GM12878 (cell line): Measurements from ENCODE around the gene SLC2A9. TPM values are rescaled to one million over a fixed set of nuclear protein-coding genes. Genes with fewer than 3 reads are reported as not detected.

Source experiments
- ATAC-seq: fragments of 200-7000 bp; cut with Tn5 transposase; 3 replicates; pipeline ENCODE4 v1.9.1; 2020; ENCODE audit warnings: mild to moderate bottlenecking, moderate library complexity
- BruUV-seq: library from RNA; stranded (reverse); fragments of 400-500 nt; replicated peaks from 2 replicates; lab custom pipeline; 2021; lab: Mats Ljungman, UMichigan
- CTCF ChIA-PET: fragments of 300-600 bp; sonication (Branson Sonifier 250); formaldehyde crosslinking; extraction: SDS; loops from one replicate; lab custom pipeline; 2021; ENCODE audit warnings: inconsistent platforms; lab: Yijun Ruan, JAX
- POLR2A ChIA-PET: fragments of 350-600 bp; formaldehyde crosslinking; extraction: SDS; loops from one replicate; lab custom pipeline; 2021; ENCODE audit warnings: inconsistent platforms; lab: Charles Lee
- RAD21 ChIA-PET: fragments of 300-600 bp; sonication (Branson Sonifier 250); formaldehyde crosslinking; loops from one replicate; lab custom pipeline; 2023; ENCODE audit warnings: antibody characterized with exemption; ENCODE audit not compliant: unreplicated experiment; lab: Charles Lee
- SMC1A ChIA-PET: fragments of 300-600 bp; sonication (Branson Sonifier 250); formaldehyde crosslinking; loops from one replicate; lab custom pipeline; 2023; ENCODE audit not compliant: unreplicated experiment, uncharacterized antibody; lab: Charles Lee
- DNase-seq: peaks from one replicate; pipeline ENCODE4 v3.0.0-alpha.2; 2011; ENCODE audit warnings: low read depth, low spot score
- FAIRE-seq: peaks from 3 replicates; lab custom pipeline; 2011; peaks lifted over from hg19 to GRCh38; lab: Jason Lieb, UNC
- H2AFZ ChIP-seq: 2 replicates; pipeline ENCODE4 v1.6.0; 2011; ENCODE audit warnings: low read depth, low read length, control low read depth; ENCODE audit not compliant: control insufficient read depth
- H3K27ac ChIP-seq: 2 replicates; pipeline ENCODE4 v1.5.1; 2011; ENCODE audit warnings: control low read depth; ENCODE audit not compliant: control insufficient read depth, insufficient read depth
- H3K27me3 ChIP-seq, 2 experiments: replicated peaks in 1 of 2; 2 replicates each; pipeline versions ENCODE4 v1.6.0 to v1.6.1; 2011; ENCODE audit warnings: low read length in 1 of 2; ENCODE audit not compliant: control insufficient read depth in 2 of 2, insufficient read depth in 2 of 2
- H3K36me3 ChIP-seq, 2 experiments: 2 replicates each; pipeline ENCODE4 v1.5.1; 2011; ENCODE audit warnings: low read length in 1 of 2; ENCODE audit not compliant: control insufficient read depth in 2 of 2, insufficient read depth in 2 of 2
- H3K4me1 ChIP-seq: 2 replicates; pipeline ENCODE4 v1.6.1; 2011; ENCODE audit warnings: mild to moderate bottlenecking, low read length, moderate library complexity, mixed read lengths; ENCODE audit not compliant: control insufficient read depth, insufficient read depth
- H3K4me2 ChIP-seq: 2 replicates; pipeline ENCODE4 v1.6.0; 2011; ENCODE audit warnings: control low read depth; ENCODE audit not compliant: control insufficient read depth, insufficient read depth
- H3K4me3 ChIP-seq: fragments of 200-600 bp; sonication (generic); 2 replicates; pipeline ENCODE4 v1.5.1; 2016
- H3K79me2 ChIP-seq: 2 replicates; pipeline ENCODE4 v1.6.0; 2011; ENCODE audit warnings: low read length; ENCODE audit not compliant: control insufficient read depth, insufficient read depth
- H3K9ac ChIP-seq: 2 replicates; pipeline ENCODE4 v1.8.0; 2011; ENCODE audit warnings: low read length, control low read depth, mixed read lengths; ENCODE audit not compliant: control insufficient read depth, insufficient read depth
- H3K9me3 ChIP-seq: replicated peaks from 3 replicates; pipeline ENCODE4 v1.5.1; 2011; ENCODE audit warnings: mild to moderate bottlenecking, low read length; ENCODE audit not compliant: control insufficient read depth, insufficient read depth
- H4K20me1 ChIP-seq: 2 replicates; pipeline ENCODE4 v1.6.0; 2011; ENCODE audit not compliant: control insufficient read depth, insufficient read depth
- E4F1 ChIP-seq: fragments of 450-650 bp; IDR thresholded peaks from 2 replicates; pipeline ENCODE4 v1.6.1; 2018; ENCODE audit warnings: borderline replicate concordance, mild to moderate bottlenecking; ENCODE audit not compliant: partially characterized antibody
- EGR1 ChIP-seq, 2 experiments: IDR thresholded peaks; 1 replicate in 1 of 2; 2 replicates in 1 of 2; pipeline ENCODE4 v1.6.1; 2011 to 2012; ENCODE audit warnings: low read depth in 2 of 2, low read length in 2 of 2, borderline replicate concordance in 1 of 2, mild to moderate bottlenecking in 1 of 2, moderate library complexity in 1 of 2
- ETV6 ChIP-seq, 2 experiments: fragments of 450-650 bp in 1 of 2; IDR thresholded peaks in 1 of 2; conservative IDR thresholded peaks in 1 of 2; 2 replicates each; pipeline ENCODE4 v1.6.1; 2014; ENCODE audit warnings: antibody characterized with exemption in 1 of 2, borderline replicate concordance in 1 of 2, low read depth in 1 of 2, mild to moderate bottlenecking in 1 of 2, moderate library complexity in 1 of 2
- JUNB ChIP-seq: IDR thresholded peaks from 2 replicates; pipeline ENCODE4 v1.6.1; 2016; ENCODE audit warnings: antibody characterized with exemption, mild to moderate bottlenecking
- MXI1 ChIP-seq: fragments of 150-350 bp; IDR thresholded peaks from 2 replicates; pipeline ENCODE4 v1.6.1; 2011; ENCODE audit warnings: low read depth, mild to moderate bottlenecking, inconsistent platforms, low read length, improper control_type of control experiment
- NFYA ChIP-seq: IDR thresholded peaks from 2 replicates; pipeline ENCODE4 v1.6.1; 2011; ENCODE audit warnings: low read depth, mild to moderate bottlenecking, low read length, improper control_type of control experiment, borderline replicate concordance
- RBBP5 ChIP-seq: fragments of 200-600 bp; sonication (generic); conservative IDR thresholded peaks from 2 replicates; pipeline ENCODE4 v1.6.1; 2016
- SKIL ChIP-seq: fragments of 450-650 bp; IDR thresholded peaks from 2 replicates; pipeline ENCODE4 v1.6.1; 2017; ENCODE audit warnings: mild to moderate bottlenecking, low read depth, inconsistent platforms; ENCODE audit not compliant: poor library complexity, severe bottlenecking
- USF1 ChIP-seq: IDR thresholded peaks from 2 replicates; pipeline ENCODE4 v1.6.1; 2011; ENCODE audit warnings: borderline replicate concordance, low read depth, mild to moderate bottlenecking, moderate library complexity, mixed read lengths, low read length; ENCODE audit not compliant: insufficient read depth; ENCODE audit errors: extremely low read length
- USF2 ChIP-seq: IDR thresholded peaks from 2 replicates; pipeline ENCODE4 v1.6.1; 2011; ENCODE audit warnings: low read depth, low read length, improper control_type of control experiment, borderline replicate concordance
- ZBTB4 ChIP-seq: fragments of 450-650 bp; formaldehyde crosslinking; IDR thresholded peaks from 2 replicates; pipeline ENCODE4 v1.4.0; 2022; ENCODE audit warnings: mild to moderate bottlenecking, moderate library complexity
- WGBS: methylation state at CpG from one replicate; pipeline ENCODE4 v1.1.6; 2016; ENCODE audit warnings: low lambda C conversion rate; ENCODE audit not compliant: insufficient replicate concordance, insufficient coverage; ENCODE audit errors: missing lambda C conversion rate; 5-methylcytosine and 5-hydroxymethylcytosine counted together
- in situ Hi-C: fragments of 300-500 bp; cut with MboI; formaldehyde crosslinking; loops from 9 replicates; pipeline ENCODE4 v1.14.3; 2018; ENCODE audit warnings: mixed read lengths
- intact Hi-C: fragments of 100-400 bp; cut with micrococcal nuclease; formaldehyde crosslinking; loops from one replicate; pipeline ENCODE4 v1.14.2; 2022; ENCODE audit not compliant: unreplicated experiment
- polyA plus RNA-seq, 11 experiments: library from polyadenylated mRNA; depleted of rRNA in 4 of 11; unstranded in 6 of 11; stranded (reverse) in 5 of 11; fragments of >200 nt; fragmentation: Nextera tagmentation in 4 of 11; fragmentation: Illumina TruSeq in 1 of 11; extraction: Ambion mirVana in 4 of 11; extraction: Trizol in 1 of 11; gene quantifications; 1 replicate in 1 of 11; 2 replicates in 10 of 11; pipeline versions ENCODE4 v1.2.1 to v1.2.3, GENCODE V29; 2011 to 2016; ENCODE audit warnings: inconsistent platforms in 2 of 11, missing spikeins in 2 of 11, low read depth in 1 of 11
- total RNA-seq, 4 experiments: library from RNA; depleted of rRNA in 3 of 4; stranded (reverse); fragments of >200 nt in 3 of 4; fragmentation: Illumina TruSeq in 1 of 4; extraction: Trizol in 1 of 4; gene quantifications; 2 replicates each; pipeline versions ENCODE4 v1.2.1 to v1.2.3, GENCODE V29; 2013 to 2021

The SLC2A9 gene
- total and polyA plus RNA-seq, 10 of the 15 experiments (the other 5 are each of a cell fraction or from before 2014, with no cell fraction given): 0.28 to 2.8 (median 1.2) TPM

- 27% methylated on average over 4 of the region's 5 CpGs for WGBS
- H3K36me3 ChIP-seq: no peaks in the 10 kb centered on the region
- intact Hi-C loops (no loop called here), in situ Hi-C loops (no loop called here)
- no peak overlapping the region for H3K27ac ChIP-seq
- H3K4me1 ChIP-seq: no peaks in the 10 kb centered on the region; the same call in 1 of the 2 replicates
- no peak for DNase-seq
- no peaks in the 10 kb centered on the region; the same call in 2 of the 3 replicates for H3K9me3 ChIP-seq
- FAIRE-seq: no peak
- H3K9ac ChIP-seq: no peak overlapping the region
- ATAC-seq: no peak
- POLR2A ChIA-PET: interaction anchor here (1.1 kb wide), 1 partner anchor 98 kb away, joined by 4 read pairs; no protein-coding TSS in a partner anchor
- H3K4me3 ChIP-seq: no peak overlapping the region
- H3K79me2 ChIP-seq: no peaks in the 10 kb centered on the region
- H2AFZ ChIP-seq: no peak overlapping the region
- SMC1A ChIA-PET: interaction anchor here (1.8 kb wide), 1 partner anchor 167 kb away, joined by 5 read pairs; no protein-coding TSS in a partner anchor
- RAD21 ChIA-PET: no interaction called here
- H4K20me1 ChIP-seq: no peaks in the 10 kb centered on the region
- no peak overlapping the region for H3K4me2 ChIP-seq
- CTCF ChIA-PET: no interaction called here
- no peaks in the 10 kb centered on the region for H3K27me3 ChIP-seq
- BruUV-seq: no TSS peak
- no peak for TF ChIP-seq USF1
- TF ChIP-seq SKIL: no peak
- no peak for TF ChIP-seq E4F1
- no peak for TF ChIP-seq ZBTB4 (CRISPR knock-in tag)
- no peak for TF ChIP-seq USF2
- TF ChIP-seq EGR1 (IDR thresholded peaks at IDR 0.05; ENCODE audit: borderline replicate concordance in 1 of 2, low read depth in 2 of 2, low read length in 2 of 2): no peak
- TF ChIP-seq JUNB: no peak
- no peak for TF ChIP-seq MXI1
- no peak for TF ChIP-seq NFYA
- no peak for TF ChIP-seq ETV6 (conservative IDR thresholded peaks at IDR 0.05 in 1 of 2, IDR thresholded peaks at IDR 0.05 in 1 of 2; ENCODE audit: borderline replicate concordance in 1 of 2, low read depth in 1 of 2)
- no peak for TF ChIP-seq RBBP5
These were observed 173.1 kb downstream of the SLC2A9 start for GRCh38 chr4:9847968-9848748.
